H1 (cell line): ENCODE data around the gene ZNF530. TPM values are rescaled to one million over a fixed set of nuclear protein-coding genes. Genes with fewer than 3 reads are reported as not detected.

ENCODE experiments used
- CTCF ChIA-PET: fragments of 300-600 bp; sonication (Branson Sonifier 250); formaldehyde crosslinking; loops from one replicate; lab custom pipeline; 2021; ENCODE audit not compliant: partially characterized antibody; lab: Charles Lee
- POLR2A ChIA-PET: fragments of 300-600 bp; sonication (Branson Sonifier 250); formaldehyde crosslinking; loops from one replicate; lab custom pipeline; 2021; ENCODE audit warnings: inconsistent platforms; ENCODE audit not compliant: partially characterized antibody; lab: Charles Lee
- DNase-seq, 2 experiments: peaks; one replicate each; pipeline versions ENCODE4 v3.0.0 to v3.0.0-alpha.2; 2010 to 2022; ENCODE audit warnings: low spot score in 2 of 2, low read depth in 1 of 2, mixed read lengths in 1 of 2
- FAIRE-seq: peaks from 2 replicates; lab custom pipeline; 2011; peaks lifted over from hg19 to GRCh38; lab: Jason Lieb, UNC
- H2AFZ ChIP-seq: 2 replicates; pipeline ENCODE4 v1.8.1; 2012; ENCODE audit warnings: low read length, inconsistent platforms
- H2AK5ac ChIP-seq: 2 replicates; pipeline ENCODE4 v1.6.1; 2013; ENCODE audit warnings: low read depth, low read length
- H2BK120ac ChIP-seq: replicated peaks from 2 replicates; pipeline ENCODE3; 2013; ENCODE audit warnings: low read depth, low read length, inconsistent platforms
- H2BK12ac ChIP-seq: 2 replicates; pipeline ENCODE4 v1.6.1; 2013; ENCODE audit warnings: low read depth, low read length
- H2BK15ac ChIP-seq: 2 replicates; pipeline ENCODE4 v1.6.1; 2013; ENCODE audit warnings: low read length
- H2BK20ac ChIP-seq: 2 replicates; pipeline ENCODE4 v1.6.1; 2013; ENCODE audit warnings: low read length
- H2BK5ac ChIP-seq: 2 replicates; pipeline ENCODE4 v1.6.1; 2013; ENCODE audit warnings: low read depth, low read length
- H3K14ac ChIP-seq: 2 replicates; pipeline ENCODE4 v1.6.1; 2013; ENCODE audit warnings: inconsistent platforms; ENCODE audit not compliant: insufficient read length
- H3K18ac ChIP-seq: 2 replicates; pipeline ENCODE4 v1.6.1; 2013; ENCODE audit warnings: low read length; ENCODE audit errors: extremely low read depth
- H3K23ac ChIP-seq: 2 replicates; pipeline ENCODE4 v1.6.1; 2013; ENCODE audit warnings: inconsistent platforms; ENCODE audit not compliant: insufficient read length
- H3K23me2 ChIP-seq: 2 replicates; pipeline ENCODE4 v1.6.1; 2013; ENCODE audit warnings: low read depth, low read length
- H3K27ac ChIP-seq: 2 replicates; pipeline ENCODE4 v1.6.1; 2011; ENCODE audit warnings: low read depth, low read length, inconsistent platforms
- H3K27me3 ChIP-seq, 4 experiments: replicated peaks in 1 of 4; 1 replicate in 1 of 4; 2 replicates in 3 of 4; pipeline versions ENCODE4 v1.6.1 to v1.8.1; 2011 to 2013; ENCODE audit warnings: low read length in 3 of 4, mild to moderate bottlenecking in 3 of 4, inconsistent platforms in 2 of 4, mixed read lengths in 2 of 4, moderate library complexity in 1 of 4; ENCODE audit not compliant: control insufficient read depth in 3 of 4, insufficient read depth in 3 of 4; ENCODE audit errors: extremely low read depth in 1 of 4
- H3K36me3 ChIP-seq, 4 experiments: 2 replicates each; pipeline versions ENCODE4 v1.6.1 to v1.8.1; 2011 to 2013; ENCODE audit warnings: mild to moderate bottlenecking in 4 of 4, low read length in 3 of 4, moderate library complexity in 2 of 4, control low read depth in 1 of 4, inconsistent platforms in 1 of 4; ENCODE audit not compliant: insufficient read depth in 4 of 4, control insufficient read depth in 2 of 4
- H3K4ac ChIP-seq: replicated peaks from 2 replicates; pipeline ENCODE3; 2013; ENCODE audit warnings: low read length, low read depth, mixed read lengths, inconsistent platforms; ENCODE audit not compliant: insufficient read length
- H3K4me1 ChIP-seq, 4 experiments: replicated peaks in 1 of 4; 1 replicate in 1 of 4; 2 replicates in 3 of 4; pipeline versions ENCODE4 v1.6.1 to v1.8.1; 2011 to 2013; ENCODE audit warnings: low read length in 3 of 4, inconsistent platforms in 2 of 4, mixed read lengths in 1 of 4; ENCODE audit not compliant: insufficient read depth in 4 of 4, control insufficient read depth in 3 of 4
- H3K4me2 ChIP-seq, 2 experiments: 2 replicates each; pipeline versions ENCODE4 v1.6.1 to v1.8.1; 2011 to 2013; ENCODE audit warnings: low read depth in 2 of 2, low read length in 2 of 2, control low read depth in 1 of 2, inconsistent platforms in 1 of 2, mild to moderate bottlenecking in 1 of 2; ENCODE audit not compliant: insufficient read depth in 1 of 2
- H3K4me3 ChIP-seq, 4 experiments: fragments of 200-600, 300-600 bp in 1 of 4; sonication (generic), shearing (Covaris generic), sonication (Bioruptor Twin) in 1 of 4; 2 replicates each; pipeline versions ENCODE4 v1.5.1 to v1.8.1; 2011 to 2016; ENCODE audit warnings: low read length in 4 of 4, low read depth in 3 of 4, control low read depth in 2 of 4, inconsistent platforms in 2 of 4, mild to moderate bottlenecking in 2 of 4, mixed read lengths in 1 of 4, moderate library complexity in 1 of 4; ENCODE audit not compliant: insufficient read depth in 2 of 4; ENCODE audit errors: extremely low read depth in 1 of 4
- H3K56ac ChIP-seq: replicated peaks from 2 replicates; pipeline ENCODE3; 2013; ENCODE audit warnings: low read depth, mild to moderate bottlenecking, mixed read lengths, low read length, inconsistent platforms; ENCODE audit not compliant: insufficient read length
- H3K79me1 ChIP-seq: 2 replicates; pipeline ENCODE4 v1.6.1; 2013; ENCODE audit warnings: low read depth, low read length, control low read depth
- H3K79me2 ChIP-seq, 2 experiments: 2 replicates each; pipeline versions ENCODE4 v1.6.1 to v1.8.1; 2012 to 2013; ENCODE audit warnings: low read length in 2 of 2, mild to moderate bottlenecking in 2 of 2, inconsistent platforms in 1 of 2; ENCODE audit not compliant: insufficient read depth in 2 of 2, control insufficient read depth in 1 of 2
- H3K9ac ChIP-seq, 4 experiments: replicated peaks in 1 of 4; 1 replicate in 1 of 4; 2 replicates in 3 of 4; pipeline versions ENCODE4 v1.6.1 to v1.8.1; 2011 to 2013; ENCODE audit warnings: low read depth in 3 of 4, low read length in 3 of 4, control low read depth in 2 of 4, mild to moderate bottlenecking in 2 of 4, moderate library complexity in 2 of 4, inconsistent platforms in 1 of 4; ENCODE audit errors: extremely low read depth in 1 of 4
- H3K9me3 ChIP-seq, 2 experiments: 2 replicates each; pipeline versions ENCODE4 v1.6.1 to v1.8.1; 2012 to 2013; ENCODE audit warnings: mild to moderate bottlenecking in 2 of 2, moderate library complexity in 2 of 2, control low read depth in 1 of 2, inconsistent platforms in 1 of 2, low read depth in 1 of 2, low read length in 1 of 2, mixed read lengths in 1 of 2; ENCODE audit not compliant: insufficient read depth in 2 of 2
- H4K20me1 ChIP-seq, 2 experiments: replicated peaks in 1 of 2; 2 replicates each; pipeline versions ENCODE3 to v1.8.1; 2011 to 2013; ENCODE audit warnings: inconsistent platforms in 2 of 2, low read length in 2 of 2, mild to moderate bottlenecking in 1 of 2; ENCODE audit not compliant: insufficient read depth in 2 of 2, control insufficient read depth in 1 of 2
- H4K5ac ChIP-seq: 2 replicates; pipeline ENCODE4 v1.6.1; 2013; ENCODE audit warnings: low read length, low read depth, mixed read lengths, inconsistent platforms; ENCODE audit not compliant: insufficient read length
- H4K8ac ChIP-seq: 2 replicates; pipeline ENCODE4 v1.8.0; 2013; ENCODE audit warnings: mild to moderate bottlenecking, moderate library complexity, low read length, inconsistent platforms; ENCODE audit not compliant: insufficient read depth; ENCODE audit errors: extremely low read depth
- H4K91ac ChIP-seq: replicated peaks from 2 replicates; pipeline ENCODE3; 2013; ENCODE audit warnings: low read length, mixed read lengths, inconsistent platforms; ENCODE audit not compliant: insufficient read length
- BCL11A ChIP-seq, 2 experiments: IDR thresholded peaks; one replicate each; pipeline ENCODE4 v1.6.1; 2011; ENCODE audit warnings: low read depth in 2 of 2, low read length in 2 of 2, mild to moderate bottlenecking in 2 of 2
- CBX8 ChIP-seq: fragments of 300-800, 300-1000 bp; sonication (generic); IDR thresholded peaks from 2 replicates; pipeline ENCODE4 v1.7.1; 2016; ENCODE audit warnings: low read depth, low read length, borderline replicate concordance
- CHD1 ChIP-seq: IDR thresholded peaks from 2 replicates; pipeline ENCODE4 v1.6.1; 2012; ENCODE audit warnings: low read depth, low read length, improper control_type of control experiment
- CTCF ChIP-seq, 3 experiments: IDR thresholded peaks; 1 replicate in 2 of 3; 2 replicates in 1 of 3; pipeline versions ENCODE4 v1.5.1 to v1.6.1; 2011; ENCODE audit warnings: low read length in 3 of 3, mild to moderate bottlenecking in 3 of 3, inconsistent platforms in 2 of 3, low read depth in 1 of 3, moderate library complexity in 1 of 3; ENCODE audit not compliant: insufficient read depth in 1 of 3; ENCODE audit errors: control extremely low read depth in 1 of 3
- EGR1 ChIP-seq: IDR thresholded peaks from 2 replicates; pipeline ENCODE4 v1.6.1; 2011; ENCODE audit warnings: low read depth, low read length, borderline replicate concordance
- GTF2F1 ChIP-seq: IDR thresholded peaks from 2 replicates; pipeline ENCODE4 v1.6.1; 2012; ENCODE audit warnings: low read depth, low read length, improper control_type of control experiment, borderline replicate concordance
- JUND ChIP-seq: IDR thresholded peaks from 2 replicates; pipeline ENCODE4 v1.6.1; 2011; ENCODE audit warnings: mild to moderate bottlenecking, improper control_type of control experiment, low read length
- KDM5A ChIP-seq: fragments of 200-600 bp; IDR thresholded peaks from 2 replicates; pipeline ENCODE4 v1.7.1; 2012; ENCODE audit warnings: mild to moderate bottlenecking, low read length, inconsistent platforms, mixed read lengths
- POLR2A ChIP-seq, 2 experiments: IDR thresholded peaks; 1 replicate in 1 of 2; 2 replicates in 1 of 2; pipeline ENCODE4 v1.6.1; 2011; ENCODE audit warnings: low read depth in 2 of 2, low read length in 2 of 2, mild to moderate bottlenecking in 2 of 2; ENCODE audit errors: control extremely low read depth in 1 of 2
- POLR2AphosphoS5 ChIP-seq: IDR thresholded peaks from 2 replicates; pipeline ENCODE4 v1.6.1; 2011; ENCODE audit warnings: low read depth, low read length
- RNF2 ChIP-seq: fragments of 200-900, 300-1000 bp; sonication (generic); IDR thresholded peaks from 2 replicates; pipeline ENCODE4 v1.7.1; 2016; ENCODE audit warnings: borderline replicate concordance, low read depth, mild to moderate bottlenecking, antibody characterized with exemption, low read length; ENCODE audit not compliant: poor library complexity, severe bottlenecking; ENCODE audit errors: missing control alignments
- whole genome bisulfite sequencing, 2 experiments: shearing (Covaris generic) in 1 of 2; methylation state at CpG; one replicate each; pipeline versions ENCODE4 v1.1.6 to v1.1.7; 2013 to 2015; ENCODE audit warnings: low lambda C conversion rate in 2 of 2, mixed read lengths in 2 of 2, inconsistent platforms in 1 of 2, low coverage in 1 of 2, missing lambda C conversion rate in 1 of 2; ENCODE audit not compliant: insufficient replicate concordance in 2 of 2, insufficient coverage in 1 of 2, insufficient read length in 1 of 2; ENCODE audit errors: extremely low coverage in 1 of 2, missing lambda C conversion rate in 1 of 2; 5-methylcytosine and 5-hydroxymethylcytosine counted together
- polyA plus RNA-seq, 7 experiments: library from polyadenylated mRNA; depleted of rRNA in 3 of 7; stranded (reverse) in 5 of 7; unstranded in 2 of 7; fragments of >200 nt in 5 of 7; fragments of 200-250 nt in 2 of 7; gene quantifications; 1 replicate in 5 of 7; 2 replicates in 1 of 7; 4 replicates in 1 of 7; pipeline versions ENCODE4 v1.2.1 to v1.2.3, GENCODE V29; 2011 to 2013; ENCODE audit warnings: missing spikeins in 2 of 7, mixed read lengths in 2 of 7
- total RNA-seq: library from RNA; stranded (reverse); fragmentation: NEBNext Ultra II Directional; extraction: Animal tissue kit (Norgen Biotek cat#: 25700); gene quantifications from 2 replicates; pipeline ENCODE4 v1.2.1, GENCODE V29; 2021

Gene ZNF530
- total and polyA plus RNA-seq, 2 of the 8 experiments (the other 6 are each of a cell fraction or from before 2014, with no cell fraction given), result 4.2 to 9.3 TPM

GRCh38 chr19:57633832-57634131, 34.1 kb downstream of the ZNF530 start:
- DNase-seq (peak in 1 of 2 experiments; percentile 41), FAIRE-seq (no peak)
- Histone ChIP-seq H3K9me3 (peaks cover 2 to 6% of the 10 kb centered on the region in 2 experiments; a peak in 2 of 4 replicates), H3K36me3 (peaks cover 0 to 20% (median 5%) of the 10 kb centered on the region in 4 experiments; a peak in 5 of 8 replicates), H3K79me2 (no peaks in the 10 kb centered on the region), H2AFZ (no peak overlapping the region), H4K91ac (no peak overlapping the region), H3K79me1 (peaks cover 2% of the 10 kb centered on the region; the same call in 1 of the 2 replicates), H2BK12ac (no peak overlapping the region), H3K23ac (no peak overlapping the region), H3K4ac (no peak overlapping the region), H3K23me2 (peaks cover 4% of the 10 kb centered on the region; the same call in 1 of the 2 replicates), H4K8ac (peak overlapping the region; percentile 62; the same call in 1 of the 2 replicates), H3K56ac (no peak overlapping the region), H3K14ac (no peak overlapping the region), H3K9ac (peak overlapping the region in 1 of 4 experiments; percentile 13; a peak in 2 of 7 replicates), H2BK15ac (no peak overlapping the region), H3K27ac (no peak overlapping the region), H4K5ac (no peak overlapping the region), H3K4me3 (peak overlapping the region; percentile 85 to 93 (median 90)), H3K27me3 (no peaks in the 10 kb centered on the region), H3K4me2 (peak overlapping the region; percentile 69 to 95), H4K20me1 (no peaks in the 10 kb centered on the region), H2BK120ac (no peak overlapping the region), H2BK20ac (no peak overlapping the region), H2AK5ac (no peak overlapping the region), H2BK5ac (no peak overlapping the region), H3K4me1 (peaks cover 0 to 3% (median 1%) of the 10 kb centered on the region in 4 experiments; a peak in 3 of 7 replicates), H3K18ac (no peak overlapping the region; the same call in 1 of the 2 replicates)
- WGBS, 2 experiments, result 68% methylated on average over 6 of the region's 6 CpGs; no CpG with 5 or more reads in 1 of the 2 experiments
- CTCF ChIA-PET, result interaction anchor here (1.0 kb wide), 2 partner anchors 14 to 17 kb away, joined by 4 read pairs; no protein-coding TSS in a partner anchor
- POLR2A ChIA-PET, result interaction anchor here (0.6 to 3.7 kb wide), 12 partner anchors 9 to 404 kb away, joined by 3 to 17 read pairs (median 4); partner anchors contain the start of genes ZNF416 and ZNF551
- TF ChIP-seq RNF2, result no peak
- TF ChIP-seq CBX8, result no peak
- no peak for TF ChIP-seq GTF2F1
- TF ChIP-seq EGR1, result no peak
- no peak for TF ChIP-seq JUND
- no peak for TF ChIP-seq POLR2AphosphoS5
- no peak for TF ChIP-seq CTCF (IDR thresholded peaks at IDR 0.05; ENCODE audit: control extremely low read depth in 1 of 3, insufficient read depth in 1 of 3, low read depth in 1 of 3, low read length in 3 of 3)
- TF ChIP-seq CHD1, result no peak
- TF ChIP-seq POLR2A (IDR thresholded peaks at IDR 0.05; ENCODE audit: control extremely low read depth in 1 of 2, low read depth in 2 of 2, low read length in 2 of 2), result no peak
- no peak for TF ChIP-seq KDM5A
- no peak for TF ChIP-seq BCL11A (IDR thresholded peaks at IDR 0.05; ENCODE audit: low read depth in 2 of 2, low read length in 2 of 2)
